Activated CD8-positive, alpha-beta memory T cell treated with anti-CD3 and anti-CD28 coated beads, Interleukin-2, amount 50 U/mL, for 48 hours (primary cell): ENCODE data around the gene ELOVL3.

Source experiments
- DNase-seq: peaks from one replicate; pipeline ENCODE4 v3.0.0-alpha.2; 2020

The ELOVL3 gene

DNA sequence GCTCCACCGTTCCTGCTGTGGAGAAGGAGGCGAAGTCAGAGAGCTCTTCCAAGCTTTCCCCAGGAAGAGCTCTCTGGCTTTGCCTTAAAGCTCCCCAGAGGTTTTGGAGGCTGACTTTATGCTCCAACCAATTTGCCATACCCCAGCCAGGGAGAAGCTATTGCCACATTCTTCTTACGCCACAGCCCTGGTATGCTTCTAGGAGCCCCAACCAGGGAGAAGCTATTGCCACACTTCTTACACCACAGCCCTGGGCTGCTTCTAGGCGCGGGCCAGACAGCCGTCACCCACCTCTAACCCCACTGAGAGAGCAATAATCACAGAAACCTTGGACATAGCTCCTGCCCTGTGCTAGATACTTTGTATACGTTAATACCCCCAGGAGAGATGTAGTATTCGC, 951 bp downstream of the ELOVL3 start:
- DNase-seq, result no peak

DNA sequence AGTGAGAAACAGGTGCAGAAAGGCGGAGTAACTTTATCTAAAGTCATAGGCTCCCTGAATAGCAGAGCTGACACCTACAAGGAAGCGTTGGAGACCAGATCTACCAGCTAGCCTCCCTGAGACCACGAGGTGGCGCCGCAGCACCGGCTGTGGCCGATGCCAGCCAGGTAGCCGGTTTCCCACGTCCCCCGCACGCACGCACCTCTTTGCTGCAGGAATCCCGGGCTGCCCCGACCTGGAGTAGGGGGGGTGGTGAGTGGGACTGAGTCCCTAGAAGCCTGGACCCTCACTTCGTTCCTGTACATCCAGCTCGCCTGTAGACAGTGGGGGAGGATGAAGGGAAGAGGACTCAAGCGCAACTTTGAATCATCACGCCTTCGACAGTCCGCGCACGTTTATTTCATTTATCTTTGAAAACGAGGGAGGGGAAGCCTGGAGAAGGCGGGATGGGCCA, 3.7 kb downstream of the ELOVL3 start:
- peak; percentile 93 for DNase-seq

DNA sequence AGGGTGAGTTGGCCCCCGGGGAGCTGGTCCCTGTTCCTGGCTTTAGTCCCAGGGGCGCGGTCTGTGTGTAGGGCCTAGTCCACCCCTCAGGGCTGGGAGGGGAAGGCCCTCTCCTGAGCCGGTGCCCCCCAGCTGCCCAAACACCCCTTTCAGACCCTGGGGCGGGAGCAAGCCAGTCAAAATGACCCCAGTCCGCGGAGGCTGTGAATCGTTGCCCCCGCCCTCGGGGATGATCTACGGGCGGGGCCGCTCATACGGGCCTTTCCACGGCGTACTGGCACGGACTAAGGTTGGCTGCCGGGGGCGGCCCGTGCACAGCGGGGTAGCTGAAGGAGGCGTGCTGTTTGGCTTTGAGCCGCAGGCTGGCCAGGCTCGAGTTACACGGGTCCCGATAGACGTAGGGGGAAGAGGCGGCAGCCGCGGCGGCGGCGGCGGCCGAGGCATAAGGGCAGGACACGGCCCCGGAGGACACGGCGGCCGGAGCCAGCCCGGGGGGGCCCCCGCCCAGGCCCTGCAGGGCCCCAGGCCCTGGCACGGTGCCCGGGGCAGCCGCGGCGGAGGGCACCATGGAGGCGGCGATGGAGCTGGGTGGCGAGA, 4.3 kb downstream of the ELOVL3 start:
- peak; percentile 75 for DNase-seq

DNA sequence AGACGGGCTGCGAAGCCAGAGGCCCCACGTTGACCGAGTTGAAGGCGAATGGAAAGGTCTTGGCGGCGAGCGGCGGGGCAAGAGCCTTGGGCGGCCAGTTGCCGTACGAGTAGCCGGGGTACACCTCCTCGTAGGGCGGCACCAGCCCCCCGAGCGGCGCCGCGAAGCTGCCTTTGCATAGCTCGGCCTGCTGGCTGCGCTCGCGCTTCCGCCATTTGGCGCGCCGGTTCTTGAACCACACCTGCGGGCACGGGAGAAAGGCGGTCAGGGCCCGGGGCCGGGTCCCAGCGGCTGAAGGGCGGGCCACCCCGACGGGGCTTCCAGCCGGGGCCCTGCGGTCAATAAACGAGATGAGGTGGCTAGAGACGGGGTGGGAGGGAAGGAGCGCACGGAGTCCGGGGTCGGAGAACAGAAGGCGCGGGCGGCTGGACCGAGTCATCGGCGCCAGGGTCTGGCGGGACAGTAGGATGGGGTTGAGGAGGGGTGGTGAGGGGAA, 4.8 kb downstream of the ELOVL3 start:
- peak; percentile 83 for DNase-seq

DNA sequence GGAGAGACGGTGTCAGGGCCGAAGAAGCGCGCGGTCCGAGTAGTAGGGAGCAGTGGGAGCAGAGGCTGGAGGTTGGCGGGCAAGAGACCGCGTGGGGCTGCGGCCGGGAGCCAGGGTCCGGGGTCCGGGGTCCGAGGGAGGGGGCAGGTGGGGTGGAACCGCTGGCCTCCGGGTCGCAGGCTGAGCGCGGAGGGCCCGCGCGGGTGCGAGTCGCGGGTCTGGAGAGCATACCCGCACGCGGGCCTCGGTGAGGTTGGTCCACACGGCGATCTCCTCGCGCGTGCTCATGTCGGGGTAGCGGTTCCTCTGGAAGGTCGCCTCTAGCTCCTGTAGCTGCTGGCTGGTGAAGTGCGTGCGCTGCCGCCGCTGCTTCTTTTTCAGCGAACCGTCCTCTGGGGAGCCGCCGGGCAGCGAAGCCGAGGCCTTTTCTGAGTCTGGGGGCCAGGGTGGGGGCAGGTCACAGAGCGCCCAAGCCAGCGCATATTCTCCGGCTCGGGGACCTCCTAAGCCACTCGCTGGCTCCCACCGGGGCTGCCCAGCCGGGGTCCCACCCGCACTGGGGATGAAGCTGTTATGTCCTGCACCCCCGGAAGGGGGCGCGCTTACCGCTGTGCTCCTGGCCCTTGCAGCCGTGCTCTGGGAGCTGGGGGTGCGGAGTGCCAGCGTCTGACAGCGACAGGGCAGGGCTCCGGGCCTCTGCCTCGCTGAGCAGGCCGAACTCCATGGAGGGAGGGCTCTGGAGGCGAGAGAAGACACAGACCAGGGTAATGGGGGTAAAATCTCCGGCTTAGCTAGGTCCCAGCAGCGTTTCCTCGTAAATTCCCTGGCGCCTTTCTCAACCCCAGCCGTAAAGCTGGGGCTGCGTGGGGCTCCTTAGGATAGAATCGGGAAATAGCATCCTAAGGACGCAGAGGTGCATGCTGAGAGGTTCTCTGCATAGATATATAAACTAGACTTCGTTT, 5.5 kb downstream of the ELOVL3 start:
- peak; percentile 94 for DNase-seq

DNA sequence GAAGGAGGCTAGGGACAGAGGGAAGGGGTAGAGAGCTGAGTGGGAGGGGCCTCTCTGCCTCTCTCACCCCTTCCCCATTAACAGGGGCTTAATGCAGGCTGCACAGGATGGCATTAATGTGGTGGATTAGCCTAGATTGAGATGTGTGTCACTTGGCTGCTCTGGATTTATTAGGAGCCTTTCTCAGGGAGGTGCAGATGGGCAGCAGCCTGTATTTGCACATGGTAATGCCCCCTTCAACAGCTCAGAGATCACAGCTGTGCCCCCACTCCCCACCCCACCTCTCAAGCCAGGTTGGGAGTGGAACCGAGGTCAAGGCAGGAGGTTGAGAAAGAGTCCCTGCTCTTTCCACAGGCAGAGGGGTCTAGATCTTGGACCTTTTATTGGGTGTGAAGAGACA, 7.9 kb downstream of the ELOVL3 start:
- DNase-seq, result no peak

GRCh38 chr10:102234888-102235597, 8.9 kb downstream of the ELOVL3 start:
- no peak for DNase-seq

DNA sequence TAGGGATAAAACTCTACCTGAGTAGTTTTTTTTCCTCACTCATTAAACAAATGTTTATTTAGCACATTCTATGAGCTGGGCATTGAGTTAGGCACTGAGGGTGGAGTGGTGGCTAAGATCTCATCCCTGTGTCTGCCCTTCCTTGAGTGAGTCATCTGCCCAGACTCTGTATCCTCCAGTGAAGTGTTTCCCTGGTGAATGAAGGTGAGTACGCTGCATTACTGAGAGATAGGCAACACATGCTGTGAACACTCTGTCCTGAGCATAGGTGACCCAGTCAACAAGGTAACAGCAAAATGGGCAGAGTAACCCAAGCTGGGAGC, 9.5 kb downstream of the ELOVL3 start:
- DNase-seq, result no peak

DNA sequence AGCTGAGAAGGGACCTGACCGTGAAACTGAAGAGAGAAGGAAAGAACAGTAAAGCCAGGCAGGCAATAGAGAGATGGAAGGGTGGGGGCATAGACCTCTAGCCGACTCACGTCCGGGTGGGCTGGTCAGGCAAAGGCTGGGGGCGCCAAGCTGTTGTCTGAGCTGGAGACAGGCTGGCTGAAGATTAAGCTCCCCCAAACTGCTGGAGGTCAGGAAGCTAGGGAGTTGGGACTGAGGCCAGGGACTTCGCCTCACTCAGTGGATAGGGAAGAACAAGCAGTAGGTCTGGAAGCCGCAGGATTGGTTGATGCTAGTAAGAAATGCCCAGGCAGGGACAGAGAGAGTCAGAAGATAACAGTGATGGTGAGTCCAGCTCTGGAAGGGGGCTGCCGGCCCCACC, 9.9 kb downstream of the ELOVL3 start:
- no peak for DNase-seq

DNA sequence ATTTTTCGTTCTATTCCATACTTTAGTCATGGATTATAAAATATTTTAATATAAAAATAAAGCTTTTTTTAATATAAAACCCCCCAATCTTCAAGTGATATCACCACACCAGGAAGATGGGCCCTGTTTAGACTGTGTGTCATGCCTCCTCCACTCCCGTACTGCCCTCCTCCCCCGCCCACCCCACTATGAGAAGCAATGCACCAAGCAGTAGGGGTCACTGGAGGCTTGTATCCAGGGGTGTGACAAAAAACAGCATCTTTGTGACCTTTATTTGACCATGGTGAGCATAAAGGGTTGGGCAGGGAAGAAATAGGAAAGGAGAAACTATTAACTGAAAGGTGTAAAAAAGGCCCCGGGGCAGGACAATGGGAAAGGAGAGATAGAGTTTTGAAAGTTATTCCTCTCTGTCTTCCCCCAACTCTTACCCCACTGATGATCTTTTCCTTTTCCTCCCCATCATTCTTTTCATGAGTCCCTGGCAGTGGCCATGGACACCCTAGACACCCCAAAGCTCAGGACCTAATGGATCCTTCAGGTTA, 11.7 kb downstream of the ELOVL3 start:
- DNase-seq, result no peak

GRCh38 chr10:102240467-102241031, 14.4 kb downstream of the ELOVL3 start:
- DNase-seq, result no peak

DNA sequence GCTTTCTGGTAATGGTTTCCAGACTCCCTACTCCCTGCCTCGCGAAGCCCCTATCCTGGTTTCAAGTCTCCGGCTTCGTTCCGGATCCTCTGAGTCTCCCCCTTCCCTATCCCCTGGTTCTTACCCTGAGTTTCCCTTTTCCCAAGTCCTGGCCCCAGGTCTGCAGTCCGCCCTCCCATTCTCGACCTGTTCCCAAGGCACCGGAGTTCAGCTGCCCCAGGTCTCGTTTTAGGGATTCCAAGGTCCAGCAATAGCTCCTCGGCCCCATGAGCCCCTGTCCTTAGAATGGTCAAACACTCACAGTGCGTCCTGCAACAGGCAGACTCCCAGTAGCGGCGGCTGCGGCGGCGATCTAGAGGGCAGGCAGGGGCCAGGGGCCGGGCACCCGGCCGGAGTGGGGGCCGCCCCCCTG, 14.9 kb downstream of the ELOVL3 start:
- DNase-seq, result no peak

DNA sequence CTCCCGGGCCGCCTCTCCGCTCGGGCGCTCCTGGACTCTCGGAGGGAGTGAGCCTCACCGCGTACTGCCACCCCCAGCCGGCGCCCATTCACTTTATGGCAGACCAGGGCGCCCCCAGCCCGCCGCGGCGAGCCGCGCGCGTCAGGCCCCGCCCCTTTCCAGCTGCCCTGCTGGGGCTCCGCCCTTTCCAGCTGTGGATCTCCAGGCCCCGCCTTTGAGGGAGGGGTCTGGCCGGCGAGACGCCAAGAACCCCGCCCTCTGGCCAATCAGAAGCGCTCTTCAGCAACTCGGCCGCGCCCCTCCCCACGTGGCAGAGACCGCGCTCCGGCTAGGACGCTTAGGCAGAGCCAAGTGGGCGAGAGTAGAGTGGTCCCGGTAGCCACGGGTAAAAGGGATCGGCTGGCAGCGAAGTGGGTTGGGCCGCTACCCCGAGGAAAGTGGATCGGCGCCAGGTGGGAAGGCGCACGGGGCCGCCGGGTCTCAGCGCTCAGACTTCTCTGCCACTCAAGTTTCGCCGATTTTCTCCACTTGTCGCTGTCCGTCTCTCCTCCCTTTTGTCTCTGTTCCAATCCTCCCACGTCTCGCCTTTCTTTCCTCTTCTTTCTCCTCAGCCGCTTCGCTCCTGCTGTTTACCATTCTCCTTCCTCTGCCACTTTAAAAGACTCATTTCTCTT, 15.5 kb downstream of the ELOVL3 start, which contains the start of gene PITX3:
TSS of gene PITX3 (minus strand) at position 69 of the 674 bp plus-strand sequence. CDS start 9,432 bp downstream, outside the sequence.
- DNase-seq, result peak; percentile 94

DNA sequence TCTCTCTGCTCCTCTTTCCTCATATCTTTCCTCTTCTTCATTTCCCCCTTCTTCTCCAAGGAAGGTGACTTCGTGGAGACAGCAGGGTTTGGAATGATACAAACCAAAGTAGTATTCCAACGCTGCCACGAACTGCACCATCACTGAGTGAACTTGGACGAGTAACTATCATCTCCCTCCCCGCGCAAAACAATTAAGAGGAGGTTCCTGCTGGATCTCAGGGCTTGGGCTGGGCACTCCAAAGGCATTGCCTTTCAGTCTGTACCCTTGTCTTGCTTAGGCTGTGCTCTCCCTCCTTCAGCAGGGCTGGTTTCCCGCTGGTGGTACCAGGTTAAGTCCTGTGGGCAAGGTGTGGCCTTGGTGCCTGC, 16.0 kb downstream of the ELOVL3 start:
- DNase-seq, result no peak

GRCh38 chr10:102243309-102243708, 17.2 kb downstream of the ELOVL3 start:
- no peak for DNase-seq

- DNase-seq, result peak; percentile 91
These were observed 19.2 kb downstream of the ELOVL3 start, which contains the start of gene GBF1 for GRCh38 chr10:102245082-102245931. Gene GBF1 (plus strand): TSS chr10:102245532. CDS start chr10:102258939, 13,407 bp downstream.

DNA sequence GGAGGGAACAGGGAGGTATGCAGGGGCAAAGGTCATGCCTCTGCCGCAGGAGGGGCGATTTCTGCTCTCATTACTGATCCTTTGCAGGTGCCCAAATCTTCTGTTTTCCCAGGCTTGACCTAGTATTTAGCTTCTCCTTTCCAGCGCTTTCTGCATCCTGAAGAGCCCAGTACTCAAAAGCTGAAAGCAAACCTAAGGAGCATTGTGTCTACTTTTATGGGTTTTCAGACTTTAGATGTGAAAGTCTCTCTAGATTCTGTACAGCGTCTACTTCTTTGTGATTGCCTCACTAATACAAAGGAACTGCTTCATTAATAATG, 19.8 kb downstream of the ELOVL3 start:
- DNase-seq, result no peak

GRCh38 chr10:102246261-102246660, 20.2 kb downstream of the ELOVL3 start:
- DNase-seq, result no peak

- no peak for DNase-seq
These were observed 21.6 kb downstream of the ELOVL3 start for GRCh38 chr10:102247734-102248133.

GRCh38 chr10:102252508-102252907, 26.4 kb downstream of the ELOVL3 start:
- DNase-seq, result peak; percentile 22

DNA sequence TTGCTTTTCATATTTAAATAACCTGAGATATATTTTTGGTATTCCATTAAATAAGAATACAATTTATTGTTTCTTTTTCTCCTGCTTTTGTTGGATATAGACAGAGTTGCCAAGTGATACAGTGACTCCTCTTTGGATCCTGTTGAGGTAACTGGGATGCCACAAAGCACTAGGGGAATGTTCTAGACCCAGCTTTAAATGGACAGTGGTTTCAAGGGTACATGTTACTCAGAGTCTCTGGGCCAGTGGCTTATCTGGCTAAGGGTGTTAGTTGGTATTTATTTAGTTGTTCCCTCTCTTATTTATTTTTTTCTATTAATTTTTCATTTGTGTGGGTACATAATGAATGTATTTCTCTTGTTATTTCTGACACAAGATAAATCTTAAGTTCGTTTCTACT, 28.3 kb downstream of the ELOVL3 start:
- DNase-seq, result no peak
